Measurements from ENCODE around the gene RADIL. TPM values are rescaled to one million over a fixed set of nuclear protein-coding genes. Genes with fewer than 3 reads are reported as not detected.

RADIL gene
- total RNA-seq, 3 donors from 2014 or later (not counting 1 experiment from before 2014, with no cell fraction given): not detected

DNA sequence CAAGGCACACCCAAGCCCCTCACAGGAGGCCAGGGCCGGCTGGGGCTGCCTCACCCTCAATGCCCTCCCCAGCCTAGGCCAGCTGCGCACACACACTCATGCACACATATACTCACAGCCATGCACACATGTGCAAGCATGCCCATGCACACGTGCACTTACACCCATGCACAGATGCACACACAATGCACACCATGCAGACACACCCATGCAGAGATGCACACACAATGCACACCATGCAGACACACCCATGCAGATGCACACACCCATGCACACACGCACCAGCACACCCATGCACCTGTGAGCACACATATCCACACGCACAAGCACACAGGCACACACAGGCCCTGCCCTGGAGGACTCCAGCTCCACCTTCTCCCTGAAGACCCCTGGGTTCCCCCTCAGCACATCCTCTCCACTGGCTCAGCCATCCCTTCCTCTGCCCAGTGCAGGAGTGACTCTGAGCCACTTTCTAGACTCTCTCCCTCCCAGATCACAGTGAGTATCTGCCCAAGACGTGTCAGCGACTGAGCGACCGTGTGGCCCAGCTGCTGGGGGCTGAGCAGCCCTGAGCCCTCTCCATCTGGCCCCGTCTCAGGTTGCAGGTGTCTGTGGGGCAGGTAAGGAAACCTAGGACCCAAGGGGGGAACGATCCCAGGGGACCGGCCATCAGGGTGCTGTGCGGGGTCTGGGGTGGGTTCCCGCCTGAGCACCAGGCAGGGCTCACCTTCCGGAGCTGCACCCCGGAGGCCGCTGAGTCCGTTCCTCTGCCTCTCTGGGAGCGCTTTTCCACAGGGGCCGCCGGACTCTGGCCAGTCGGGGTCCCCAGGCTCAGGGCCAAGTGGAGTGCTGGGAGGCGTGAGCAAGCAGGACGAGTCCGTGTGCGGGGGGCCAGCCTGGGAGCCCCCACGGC lies 82.3 kb downstream of the RADIL start:
- H3K4me3 Mint-ChIP-seq: no peak overlapping the region
- H3K36me3 Mint-ChIP-seq: no peaks in the 10 kb centered on the region
- H3K9me3 Mint-ChIP-seq: no peaks in the 10 kb centered on the region
- Histone ChIP-seq H3K9me3 (ENCODE audit: control insufficient read depth, insufficient read depth, low read length) (no peaks in the 10 kb centered on the region), H3K27ac (ENCODE audit: low read length) (no peak overlapping the region), H3K4me3 (ENCODE audit: low read length) (no peak overlapping the region), H3K27me3 (ENCODE audit: control insufficient read depth, insufficient read depth, low read length) (no peaks in the 10 kb centered on the region), H3K36me3 (ENCODE audit: control insufficient read depth, insufficient read depth, low read length) (no peaks in the 10 kb centered on the region), H3K4me1 (ENCODE audit: control insufficient read depth, insufficient read depth, low read length) (peaks cover 3% of the 10 kb centered on the region)
- ATAC-seq (peak in 1 of 3 donors; percentile 26), DNase-seq (no peak)
- H3K4me1 Mint-ChIP-seq: no peaks in the 10 kb centered on the region
- WGBS (ENCODE audit: insufficient coverage): 94% methylated on average over 27 of the region's 27 CpGs
- no peaks in the 10 kb centered on the region for H3K27me3 Mint-ChIP-seq (ENCODE audit: low read depth in 2 of 2)
- intact Hi-C loops (cut with micrococcal nuclease): no loop called here
- TF ChIP-seq, protein P1, sequence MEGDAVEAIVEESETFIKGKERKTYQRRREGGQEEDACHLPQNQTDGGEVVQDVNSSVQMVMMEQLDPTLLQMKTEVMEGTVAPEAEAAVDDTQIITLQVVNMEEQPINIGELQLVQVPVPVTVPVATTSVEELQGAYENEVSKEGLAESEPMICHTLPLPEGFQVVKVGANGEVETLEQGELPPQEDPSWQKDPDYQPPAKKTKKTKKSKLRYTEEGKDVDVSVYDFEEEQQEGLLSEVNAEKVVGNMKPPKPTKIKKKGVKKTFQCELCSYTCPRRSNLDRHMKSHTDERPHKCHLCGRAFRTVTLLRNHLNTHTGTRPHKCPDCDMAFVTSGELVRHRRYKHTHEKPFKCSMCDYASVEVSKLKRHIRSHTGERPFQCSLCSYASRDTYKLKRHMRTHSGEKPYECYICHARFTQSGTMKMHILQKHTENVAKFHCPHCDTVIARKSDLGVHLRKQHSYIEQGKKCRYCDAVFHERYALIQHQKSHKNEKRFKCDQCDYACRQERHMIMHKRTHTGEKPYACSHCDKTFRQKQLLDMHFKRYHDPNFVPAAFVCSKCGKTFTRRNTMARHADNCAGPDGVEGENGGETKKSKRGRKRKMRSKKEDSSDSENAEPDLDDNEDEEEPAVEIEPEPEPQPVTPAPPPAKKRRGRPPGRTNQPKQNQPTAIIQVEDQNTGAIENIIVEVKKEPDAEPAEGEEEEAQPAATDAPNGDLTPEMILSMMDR (IDR thresholded peaks at IDR 0.05): no peak
- no peak overlapping the region for H3K27ac Mint-ChIP-seq

DNA sequence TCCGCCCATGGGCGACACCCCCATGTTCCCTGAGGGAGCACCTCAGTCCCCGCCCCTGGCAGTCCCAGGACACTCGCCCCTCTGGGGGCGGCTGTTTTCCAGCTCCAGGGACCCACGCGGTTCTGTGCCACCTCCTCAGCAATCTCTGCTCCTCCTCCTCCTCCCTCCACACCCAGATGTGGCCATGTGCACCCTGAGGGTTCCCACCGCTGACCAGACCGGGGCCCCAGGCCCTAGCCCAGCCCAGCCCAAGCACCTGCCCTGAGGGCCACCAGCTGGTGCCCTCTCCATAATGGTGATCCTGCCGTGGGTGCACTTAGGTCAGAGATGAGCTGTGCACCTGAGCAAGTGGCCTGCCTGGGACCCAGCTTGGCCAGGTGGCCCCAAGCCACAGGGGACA lies 83.0 kb downstream of the RADIL start:
- intact Hi-C loops (cut with micrococcal nuclease): no loop called here
- no peak overlapping the region for H3K4me3 ChIP-seq (ENCODE audit: low read length)
- Mint-ChIP-seq H3K4me1 (no peaks in the 10 kb centered on the region), H3K4me3 (no peak overlapping the region), H3K9me3 (no peaks in the 10 kb centered on the region), H3K36me3 (no peaks in the 10 kb centered on the region), H3K27ac (no peak overlapping the region), H3K27me3 (ENCODE audit: low read depth in 2 of 2) (no peaks in the 10 kb centered on the region)
- no peak overlapping the region for H3K27ac ChIP-seq (ENCODE audit: low read length)
- no peak for ATAC-seq
- WGBS (ENCODE audit: insufficient coverage): 89% methylated on average over 10 of the region's 10 CpGs
- no peaks in the 10 kb centered on the region for H3K27me3 ChIP-seq (ENCODE audit: control insufficient read depth, insufficient read depth, low read length)
- DNase-seq: no peak
- TF ChIP-seq, protein P1 (IDR thresholded peaks at IDR 0.05): no peak
- peaks cover 3% of the 10 kb centered on the region for H3K4me1 ChIP-seq (ENCODE audit: control insufficient read depth, insufficient read depth, low read length)
- no peaks in the 10 kb centered on the region for H3K36me3 ChIP-seq (ENCODE audit: control insufficient read depth, insufficient read depth, low read length)
- no peaks in the 10 kb centered on the region for H3K9me3 ChIP-seq (ENCODE audit: control insufficient read depth, insufficient read depth, low read length)

DNA sequence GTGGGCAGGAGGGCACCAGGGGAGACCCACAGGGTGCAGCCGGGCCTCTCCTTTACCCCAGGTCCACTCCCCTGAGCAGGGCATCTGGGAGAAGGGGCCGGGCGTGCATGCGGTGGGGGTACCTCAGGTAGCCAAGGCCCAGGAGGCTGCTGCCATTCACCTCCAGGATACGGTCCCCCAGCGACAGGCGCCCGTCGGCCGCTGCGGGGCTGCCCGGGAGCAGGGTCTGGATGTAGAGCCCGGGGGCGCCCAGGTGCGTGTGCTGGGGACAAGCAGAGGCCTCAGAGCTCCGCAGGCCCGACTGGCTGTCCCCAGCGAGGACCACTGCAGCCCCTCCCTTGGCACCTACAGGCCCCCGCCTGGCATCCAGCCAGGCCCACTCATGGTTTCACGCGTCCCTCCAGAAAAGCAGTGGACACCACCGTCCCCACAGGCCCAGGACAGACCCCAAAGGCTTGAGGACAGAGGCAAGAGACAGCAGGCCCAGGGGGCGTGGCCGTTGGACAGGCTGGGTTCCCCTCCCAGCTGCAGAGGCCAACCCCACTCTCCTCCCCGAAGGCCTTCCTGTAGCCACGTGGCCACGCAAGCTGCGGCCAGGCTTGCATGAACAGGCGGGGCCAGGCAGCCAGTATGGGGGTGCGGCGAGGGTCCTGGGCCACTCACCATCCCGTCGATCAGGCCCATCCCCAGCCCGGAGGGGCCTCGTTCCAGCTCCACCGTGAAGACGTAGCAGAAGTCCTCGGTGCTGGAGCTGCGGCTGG lies 83.8 kb downstream of the RADIL start:
- ATAC-seq (no peak), DNase-seq (no peak)
- Histone ChIP-seq H3K4me1 (ENCODE audit: control insufficient read depth, insufficient read depth, low read length) (peaks cover 3% of the 10 kb centered on the region), H3K9me3 (ENCODE audit: control insufficient read depth, insufficient read depth, low read length) (no peaks in the 10 kb centered on the region), H3K4me3 (ENCODE audit: low read length) (no peak overlapping the region), H3K36me3 (ENCODE audit: control insufficient read depth, insufficient read depth, low read length) (no peaks in the 10 kb centered on the region), H3K27me3 (ENCODE audit: control insufficient read depth, insufficient read depth, low read length) (no peaks in the 10 kb centered on the region), H3K27ac (ENCODE audit: low read length) (no peak overlapping the region)
- no peaks in the 10 kb centered on the region for H3K36me3 Mint-ChIP-seq
- 90% methylated on average over 39 of the region's 39 CpGs for WGBS (ENCODE audit: insufficient coverage)
- H3K27me3 Mint-ChIP-seq (ENCODE audit: low read depth in 2 of 2): no peaks in the 10 kb centered on the region
- H3K9me3 Mint-ChIP-seq: no peaks in the 10 kb centered on the region
- TF ChIP-seq, protein P1 (IDR thresholded peaks at IDR 0.05): no peak
- intact Hi-C loops (cut with micrococcal nuclease): loop anchor here (2.0 kb wide), 1 partner anchor 285 kb away; no protein-coding TSS in a partner anchor
- H3K4me1 Mint-ChIP-seq: peaks cover under 1% of the 10 kb centered on the region in 2 donors
- H3K4me3 Mint-ChIP-seq: no peak overlapping the region
- H3K27ac Mint-ChIP-seq: no peak overlapping the region
